ENCODE data around the gene FRS2.

The FRS2 gene

DNA sequence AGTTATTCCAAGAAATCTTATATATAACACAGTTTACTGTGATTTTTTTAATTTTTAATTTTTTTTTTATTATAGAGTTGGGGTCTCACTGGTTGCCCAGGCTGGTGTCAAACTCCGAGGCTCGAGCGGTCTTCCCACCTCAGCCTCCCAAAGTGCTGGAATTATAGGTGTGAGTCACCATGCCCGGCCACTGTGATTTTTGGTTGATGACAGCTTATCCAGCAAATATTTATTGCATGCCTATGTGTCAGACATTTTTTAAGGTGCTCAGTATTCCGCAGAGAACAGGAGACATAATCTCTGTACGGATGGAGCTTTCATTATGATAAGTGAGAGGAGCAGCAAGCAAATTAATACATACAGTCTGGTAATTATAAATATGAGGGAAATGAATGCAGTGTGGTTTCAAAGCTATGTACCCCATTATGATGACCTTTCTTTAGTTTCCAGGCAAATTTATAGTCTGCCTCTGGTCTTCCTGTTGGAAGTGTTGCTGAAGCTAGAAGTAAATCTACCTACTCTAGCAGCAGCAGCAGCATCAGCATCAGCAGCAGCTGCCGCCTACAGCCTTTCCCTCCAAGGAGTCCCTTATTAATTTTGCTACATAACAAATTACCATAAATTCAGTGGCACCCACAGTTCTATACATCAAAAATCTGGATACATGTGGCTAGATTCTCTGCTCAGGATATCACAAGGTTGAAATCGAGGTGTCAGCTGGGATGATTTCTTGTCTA is 32.3 kb downstream of the FRS2 start:
- no peak for DNase-seq

DNA sequence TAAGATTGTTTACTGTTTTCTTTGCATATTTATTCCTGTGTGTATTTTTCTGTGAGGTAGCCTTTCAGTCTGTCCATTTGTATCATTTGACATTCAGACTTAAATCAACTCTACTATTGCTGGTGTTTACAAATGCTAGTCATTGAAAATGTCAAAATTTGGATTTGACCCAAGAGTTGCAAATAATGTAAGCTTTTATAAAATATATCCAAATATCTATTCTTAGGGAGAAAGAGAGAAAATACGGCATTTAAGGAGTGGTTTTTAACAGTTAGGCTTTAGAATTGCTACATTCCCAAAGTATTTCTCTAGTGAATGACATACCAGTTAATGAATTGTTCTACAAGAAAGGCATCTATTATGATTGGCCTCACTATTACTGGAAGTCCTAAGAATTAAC is 37.9 kb downstream of the FRS2 start:
- DNase-seq, result no peak

DNA sequence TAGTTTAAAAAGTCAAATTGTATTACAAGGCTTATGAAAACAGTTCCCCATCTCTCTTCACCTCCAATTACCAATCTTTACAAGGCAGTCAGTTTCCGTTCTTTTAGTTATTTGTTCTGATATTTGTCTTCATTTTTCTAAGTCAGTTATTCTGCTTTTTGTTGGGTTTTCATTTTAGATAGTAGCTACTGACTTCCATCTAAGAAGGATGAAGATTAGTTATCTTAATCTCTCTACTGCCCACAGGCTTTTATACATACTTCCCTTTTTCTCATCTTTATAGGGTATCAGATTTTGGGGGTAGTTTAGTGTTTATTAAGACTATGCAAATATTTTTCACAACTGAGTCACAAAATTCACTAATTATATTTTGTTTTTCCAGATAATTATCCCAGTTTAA is 38.4 kb downstream of the FRS2 start:
- peak; percentile 64 for DNase-seq

DNA sequence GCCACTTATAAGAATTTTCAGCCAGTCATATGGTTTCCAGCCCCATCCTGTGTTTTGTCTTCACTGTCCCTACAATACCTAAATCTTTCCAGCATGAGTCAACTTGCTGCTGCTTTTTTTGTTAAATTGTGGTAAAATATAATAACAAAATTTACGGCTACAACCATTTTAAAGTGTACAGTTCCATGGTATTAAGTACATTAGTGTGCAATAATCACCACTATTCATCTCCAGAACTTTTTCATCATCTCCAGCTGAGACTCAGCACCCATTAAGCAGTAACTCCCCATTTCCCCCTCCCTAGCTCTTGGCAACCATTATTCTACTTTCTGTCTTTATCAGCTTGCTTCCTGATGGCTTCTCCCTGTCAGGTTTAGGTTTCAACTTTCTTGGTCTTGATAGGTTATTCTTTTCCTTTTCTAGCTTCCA is 39.1 kb downstream of the FRS2 start:
- DNase-seq, result peak; percentile 26

DNA sequence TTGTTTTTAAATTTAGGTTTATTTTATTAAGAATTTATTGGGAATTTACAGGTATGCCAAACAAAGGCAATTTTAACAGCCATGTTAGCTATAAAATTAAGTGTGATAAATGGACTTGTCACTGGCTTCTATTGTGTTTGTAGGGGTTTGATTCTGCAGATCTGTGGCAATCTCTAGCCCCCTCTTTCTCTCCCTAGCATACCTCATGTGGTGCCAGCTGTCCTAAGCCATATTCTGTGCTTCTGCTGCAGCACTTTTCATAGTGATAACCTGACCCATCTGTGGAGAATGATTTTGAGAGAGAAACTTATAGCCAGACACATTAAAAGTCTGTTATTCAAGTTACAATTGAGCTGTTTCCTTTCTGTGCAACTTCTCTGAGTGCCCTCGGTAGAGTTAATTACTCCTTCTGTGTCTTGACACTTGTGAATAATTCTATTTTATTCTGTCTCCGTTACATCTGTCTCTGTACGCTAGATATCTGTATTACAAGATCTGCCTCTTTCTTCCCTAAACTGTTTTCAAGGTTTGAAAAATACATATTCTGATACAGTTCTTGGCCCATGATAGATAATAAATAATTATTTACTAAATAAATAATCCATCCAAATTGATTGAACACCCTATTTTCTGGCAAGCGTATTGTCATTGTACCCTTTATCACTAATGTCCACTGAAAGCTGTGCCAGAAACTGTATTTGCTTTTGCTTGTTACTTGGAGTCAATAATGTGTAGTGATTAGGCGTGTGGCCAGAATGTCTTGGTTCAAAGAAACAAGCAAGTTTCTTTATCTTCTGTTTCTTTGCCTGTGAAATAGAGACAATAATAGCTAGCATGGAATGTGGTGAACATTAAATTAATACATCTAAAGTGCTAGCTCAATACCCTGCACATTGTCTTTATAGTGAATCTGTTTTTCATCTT is 40.0 kb downstream of the FRS2 start:
- DNase-seq, result no peak

DNA sequence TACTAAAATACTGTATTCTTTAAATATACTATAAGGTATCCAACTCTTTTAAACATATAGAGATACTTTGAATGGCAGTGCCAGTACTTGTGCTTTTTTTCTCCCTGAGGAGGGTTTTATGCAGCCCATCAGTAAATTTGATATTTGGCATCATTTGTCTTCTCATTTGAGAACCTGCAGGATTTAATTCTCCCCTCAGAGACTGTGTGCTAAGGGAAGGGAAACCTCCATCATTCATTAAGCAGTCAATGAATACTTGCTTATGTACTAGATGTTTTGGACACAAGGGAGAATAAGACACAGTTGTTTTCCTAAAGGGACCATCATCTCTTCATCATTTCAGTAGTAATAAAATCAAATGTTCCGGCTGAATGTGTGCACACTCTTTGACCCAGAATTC is 40.8 kb downstream of the FRS2 start:
- DNase-seq, result no peak

- peak; percentile 25 for DNase-seq
These were observed 41.5 kb downstream of the FRS2 start for GRCh38 chr12:69511469-69512267.

DNA sequence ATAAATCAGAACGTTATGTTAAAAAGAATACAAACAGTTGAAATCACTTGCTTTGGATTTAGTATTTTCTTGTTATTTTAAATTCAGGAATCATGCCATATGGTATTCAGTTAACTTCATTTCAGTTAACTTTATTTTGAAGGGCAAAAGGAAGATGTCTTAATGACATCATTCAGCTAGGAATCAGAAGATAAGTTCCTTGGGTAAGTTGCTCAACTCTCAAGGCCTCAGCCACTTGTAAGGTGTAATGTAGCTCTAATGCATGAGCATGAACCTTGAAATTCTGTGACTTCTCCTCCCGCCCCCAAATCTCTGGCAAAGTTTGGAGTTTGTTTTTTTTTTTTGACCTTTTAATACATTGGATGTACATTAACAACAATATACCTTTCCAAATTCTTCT is 42.6 kb downstream of the FRS2 start:
- peak; percentile 27 for DNase-seq

GRCh38 chr12:69513297-69513696 is 43.1 kb downstream of the FRS2 start:
- DNase-seq, result no peak

DNA sequence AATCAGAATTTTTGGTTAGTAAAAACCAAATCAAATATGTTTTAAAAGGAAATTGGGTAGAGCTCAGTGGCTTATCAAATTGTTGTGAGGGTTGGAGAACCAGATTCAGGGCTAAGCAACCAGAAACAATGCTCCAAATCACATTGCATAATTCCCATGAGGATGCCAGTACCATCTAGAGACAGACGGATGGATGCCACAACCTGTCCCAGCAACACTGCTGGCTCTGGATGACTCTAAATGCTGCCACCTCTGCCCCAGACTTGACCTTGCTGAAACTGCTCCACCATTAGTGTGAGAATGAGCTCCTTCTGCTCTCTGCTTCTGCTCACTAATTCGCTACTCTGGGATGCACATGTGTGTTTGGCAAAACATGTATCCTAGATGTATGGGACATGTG is 43.9 kb downstream of the FRS2 start:
- DNase-seq, result no peak

DNA sequence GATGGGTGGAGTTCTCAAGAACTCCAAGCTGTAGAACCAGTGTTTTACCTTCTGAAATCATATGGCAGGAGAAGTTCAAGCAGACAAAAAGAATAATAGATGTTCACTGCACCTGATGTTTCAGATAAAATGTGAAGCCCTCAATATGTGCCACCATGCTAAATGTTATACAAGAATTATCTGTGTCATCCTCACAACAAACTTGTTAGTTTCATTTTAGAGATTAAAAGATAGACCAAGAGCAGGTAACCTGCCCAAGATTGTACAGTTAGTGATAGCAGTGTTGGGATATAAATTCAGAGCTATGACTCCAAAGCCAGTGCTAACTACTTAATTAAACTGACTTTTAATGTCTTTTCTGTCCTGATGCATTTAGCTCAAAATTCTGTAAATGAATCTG is 44.7 kb downstream of the FRS2 start:
- no peak for DNase-seq

- no peak for DNase-seq
These were observed 45.3 kb downstream of the FRS2 start for GRCh38 chr12:69515394-69515930.

GRCh38 chr12:69516950-69517349 is 46.8 kb downstream of the FRS2 start:
- peak; percentile 21 for DNase-seq

GRCh38 chr12:69517406-69517805 is 47.2 kb downstream of the FRS2 start:
- DNase-seq, result no peak

DNA sequence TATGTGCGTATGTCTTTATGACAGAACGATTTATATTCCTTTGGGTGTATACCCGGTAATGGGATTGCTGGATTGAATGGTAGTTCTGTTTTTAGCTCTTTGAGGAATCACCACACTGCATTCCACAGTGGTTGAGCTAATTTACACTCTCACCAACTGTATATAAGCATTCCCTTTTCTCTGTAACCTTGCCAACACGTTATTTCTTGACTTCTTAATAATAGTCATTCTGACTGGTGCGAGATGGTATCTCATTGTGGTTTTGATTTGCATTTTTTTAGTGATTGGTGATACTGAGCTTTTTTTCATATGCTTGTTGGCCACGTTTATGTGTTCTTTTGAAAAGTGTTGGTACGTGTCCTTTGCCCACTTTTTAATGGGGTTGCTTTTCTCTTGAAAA is 49.7 kb downstream of the FRS2 start:
- no peak for DNase-seq

- no peak for DNase-seq
These were observed 53.5 kb downstream of the FRS2 start for GRCh38 chr12:69523433-69524330.

GRCh38 chr12:69524331-69524630 is 54.1 kb downstream of the FRS2 start:
- no peak for DNase-seq

DNA sequence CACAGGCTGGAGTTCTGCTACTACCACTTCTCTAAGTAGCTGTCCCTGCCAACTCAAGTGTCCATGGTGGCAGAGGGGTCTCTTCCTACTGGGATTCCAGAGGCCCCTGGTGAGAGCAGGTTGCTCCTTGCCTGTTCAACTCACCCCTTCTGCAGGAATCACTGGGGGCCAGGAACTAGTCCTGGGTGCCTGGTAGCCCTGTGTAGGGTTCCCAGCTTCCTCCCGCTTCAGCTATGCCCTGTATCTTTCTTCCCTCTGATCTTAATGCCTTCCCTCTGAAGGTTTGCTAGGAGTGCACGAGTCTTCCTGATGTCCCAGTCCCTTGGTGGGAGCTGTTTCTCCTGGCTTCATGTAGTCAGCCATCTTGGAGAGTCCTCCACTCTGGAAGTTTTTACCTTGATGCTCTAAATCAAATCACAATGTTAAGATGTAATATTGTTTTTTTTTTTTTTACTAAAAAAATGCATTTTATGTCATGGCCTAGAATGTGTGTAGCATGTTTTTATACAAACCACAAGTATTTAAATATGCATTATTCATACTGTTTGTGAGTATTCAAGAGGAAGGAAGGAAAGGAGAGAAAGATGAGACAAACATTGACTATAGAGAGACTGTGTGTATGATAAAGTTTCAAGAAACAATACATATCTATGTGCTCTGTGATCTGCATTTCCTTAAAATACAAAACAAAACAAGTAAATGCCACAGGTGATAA is 54.7 kb downstream of the FRS2 start:
- no peak for DNase-seq

DNA sequence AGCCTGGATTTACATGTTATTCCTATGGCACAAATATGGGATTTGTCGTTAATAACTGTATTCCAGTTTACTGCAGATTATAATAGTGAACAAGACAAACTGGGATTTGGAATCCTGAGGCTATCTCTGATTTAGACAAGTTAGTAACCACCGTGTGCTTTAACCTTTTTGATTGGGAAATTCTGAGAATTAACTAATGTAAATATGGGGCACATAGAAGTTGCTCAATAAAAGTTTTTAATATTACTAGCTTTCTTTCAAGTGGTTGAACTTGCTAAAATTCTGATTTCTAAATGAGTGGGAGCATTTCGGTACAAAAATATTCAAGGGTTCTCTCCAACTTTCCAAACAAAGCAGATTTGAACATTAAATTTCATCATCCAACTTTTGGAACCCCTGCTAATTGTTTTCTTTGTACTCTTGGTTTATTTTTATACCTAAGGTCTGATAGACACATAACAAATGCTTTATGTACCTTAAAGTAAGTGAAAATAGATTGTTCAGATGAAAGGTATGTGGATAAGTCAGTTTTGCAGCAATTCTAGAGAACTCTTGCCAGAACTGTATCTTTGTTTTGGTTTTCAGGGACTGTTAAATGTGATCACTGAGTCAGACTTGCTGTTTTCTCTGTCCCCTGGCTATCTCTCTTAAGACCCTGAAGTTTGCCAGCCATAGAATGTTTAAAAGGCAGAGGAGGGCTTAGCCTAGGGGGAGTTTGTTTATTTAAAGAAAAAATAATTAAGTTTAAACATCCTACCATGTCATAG is 57.5 kb downstream of the FRS2 start:
- no peak for DNase-seq

GRCh38 chr12:69529021-69529420 is 58.8 kb downstream of the FRS2 start:
- DNase-seq, result no peak

DNA sequence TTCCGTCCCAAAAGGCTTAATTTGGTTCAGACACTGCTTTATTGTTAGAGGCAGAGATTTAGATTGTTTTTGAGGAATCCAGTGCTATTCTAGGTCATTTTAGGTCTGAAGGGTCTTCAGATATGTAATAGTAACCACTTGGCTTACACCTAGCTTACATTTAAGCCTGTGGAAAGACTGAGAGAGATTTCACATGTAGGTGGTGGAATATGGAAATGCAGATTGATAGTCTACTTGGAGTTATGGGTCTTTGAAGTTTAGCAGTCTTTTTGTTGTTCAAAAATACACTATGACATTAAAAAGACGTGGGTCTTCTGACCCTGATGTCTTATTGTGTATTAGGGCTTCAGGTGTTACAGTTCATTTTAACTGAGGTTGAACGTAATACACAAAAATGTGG is 63.7 kb downstream of the FRS2 start:
- no peak for DNase-seq

Measured in hematopoietic multipotent progenitor cell treated with erythropoietin and hydrocortisone succinate and interleukin-3 and kit ligand, for 4 days (in vitro differentiated cells).